Left renal pelvis (tissue), 4 donors: Measurements from ENCODE around the gene SDHB. TPM values are rescaled to one million over a fixed set of nuclear protein-coding genes. Genes with fewer than 3 reads are reported as not detected.

Source experiments
- DNase-seq, 4 donors: peaks; one replicate each; pipeline ENCODE4 v3.0.0-alpha.2; 2013; ENCODE audit warnings: low read depth in 4 of 4, low spot score in 3 of 4
- polyA plus RNA-seq, 4 donors: library from polyadenylated mRNA; unstranded; fragments of 120-200 nt; gene quantifications; one replicate each; pipeline ENCODE4 v1.2.1, GENCODE V29; 2013; ENCODE audit not compliant: insufficient read length in 4 of 4

Gene SDHB
- polyA plus RNA-seq, 4 donors: 87.5 to 163 (median 146) TPM

GRCh38 chr1:16972189-16972895 lies 81.5 kb downstream of the SDHB start:
- DNase-seq: no peak

GRCh38 chr1:16971341-16972188 lies 82.3 kb downstream of the SDHB start:
- DNase-seq: no peak

- no peak for DNase-seq
Observed at GRCh38 chr1:16970132-16970910, 83.5 kb downstream of the SDHB start.

- no peak for DNase-seq
Observed at GRCh38 chr1:16969651-16970050, 84.2 kb downstream of the SDHB start.

- DNase-seq: no peak
Observed at GRCh38 chr1:16969057-16969611, 84.7 kb downstream of the SDHB start.

Other genes starting within 250 kb of the SDHB start
- gene RNU1-2, start 158.1 kb downstream of the SDHB start, polyA plus RNA-seq: not detected
- gene CROCC, start 132.1 kb downstream of the SDHB start, polyA plus RNA-seq: 10 to 100 TPM; 22.4 to 78.1 (median 34.6) TPM
- gene MFAP2, start 73.4 kb downstream of the SDHB start, polyA plus RNA-seq: 100 to 1,000 TPM; 204 to 582 (median 224) TPM
- gene ATP13A2, start 42.1 kb downstream of the SDHB start, polyA plus RNA-seq: 10 to 100 TPM; 25.5 to 38.0 (median 30.1) TPM
- gene PADI2, start 65.4 kb upstream of the SDHB start, polyA plus RNA-seq: 1 to 10 TPM in 3 of 4 donors, under 1 TPM in 1; 0.35 to 3.3 (median 2.4) TPM
- under 1 TPM in 1 of 4 donors, not detected in 3; 0.14 TPM for gene PADI1, start 151.1 kb upstream of the SDHB start, polyA plus RNA-seq
- gene PADI3, start 195.1 kb upstream of the SDHB start, polyA plus RNA-seq: under 1 TPM in 3 of 4 donors, not detected in 1; 0.06 to 0.23 (median 0.09) TPM